ENCODE results near the gene SEC14L6. TPM values are rescaled to one million over a fixed set of nuclear protein-coding genes. Genes with fewer than 3 reads are reported as not detected.

The SEC14L6 gene
- polyA plus RNA-seq, 1 donor (not counting 4 experiments of a cell fraction or from before 2014, with no cell fraction given) = not detected

- H3K4me1 ChIP-seq (ENCODE audit: control insufficient read depth, extremely low read depth, insufficient read depth, low read length) = peaks cover 7% of the 10 kb centered on the region
- no peaks in the 10 kb centered on the region for H3K9me1 ChIP-seq (ENCODE audit: control insufficient read depth, extremely low read depth, insufficient read depth, low read length)
- no peak overlapping the region for H3K4me2 ChIP-seq (ENCODE audit: control insufficient read depth, extremely low read depth, insufficient read depth, low read depth, low read length)
- H3K79me2 ChIP-seq (ENCODE audit: control insufficient read depth, insufficient read depth, low read length) = no peaks in the 10 kb centered on the region
- DNase-seq (ENCODE audit: low read depth, low spot score) = no peak
- FAIRE-seq = no peak
- no peak overlapping the region for H3K9ac ChIP-seq (ENCODE audit: control insufficient read depth, extremely low read depth, insufficient read depth, low read length)
- H3K36me3 ChIP-seq (ENCODE audit: control insufficient read depth in 2 of 2, extremely low read depth in 1 of 2, insufficient read depth in 2 of 2, low read length in 2 of 2) = no peaks in the 10 kb centered on the region
- H3K9me3 ChIP-seq (ENCODE audit: control insufficient read depth, low read depth, low read length) = no peaks in the 10 kb centered on the region
- H4K20me1 ChIP-seq (ENCODE audit: control insufficient read depth, extremely low read depth, insufficient read depth, low read length) = no peaks in the 10 kb centered on the region
- no peak overlapping the region for H2AFZ ChIP-seq (ENCODE audit: control insufficient read depth, low read length)
- TF ChIP-seq EZH2 (IDR thresholded peaks at IDR 0.05; ENCODE audit: low read length) (no peak), CTCF (optimal IDR thresholded peaks at IDR 0.05 in 1 of 3, IDR thresholded peaks at IDR 0.05 in 1 of 3, conservative IDR thresholded peaks at IDR 0.05 in 1 of 3; ENCODE audit: extremely low read depth in 1 of 3, insufficient read depth in 2 of 3, low read length in 3 of 3) (no peak)
- dilution Hi-C loops (cut with MboI; ENCODE audit: extremely low pct_ligation_motif_present, low sequenced_read_pairs) = no loop called here
- H3K27ac ChIP-seq (ENCODE audit: control insufficient read depth, insufficient read depth, low read length) = no peak overlapping the region
- H3K27me3 ChIP-seq (ENCODE audit: control insufficient read depth, extremely low read depth, insufficient read depth, low read length) = peaks cover 10% of the 10 kb centered on the region
- no peak overlapping the region for H3K4me3 ChIP-seq (ENCODE audit: control insufficient read depth in 2 of 3, extremely low read depth in 1 of 3, insufficient read depth in 2 of 3, low read depth in 1 of 3, low read length in 3 of 3)
Measured at GRCh38 chr22:30474121-30474520, 72.4 kb downstream of the SEC14L6 start.

- Histone ChIP-seq H3K4me3 (ENCODE audit: control insufficient read depth in 2 of 3, extremely low read depth in 1 of 3, insufficient read depth in 2 of 3, low read depth in 1 of 3, low read length in 3 of 3) (no peak overlapping the region), H3K27ac (ENCODE audit: control insufficient read depth, insufficient read depth, low read length) (no peak overlapping the region), H3K27me3 (ENCODE audit: control insufficient read depth, extremely low read depth, insufficient read depth, low read length) (peaks cover 10% of the 10 kb centered on the region), H2AFZ (ENCODE audit: control insufficient read depth, low read length) (peak overlapping the region; percentile 19), H3K9me1 (ENCODE audit: control insufficient read depth, extremely low read depth, insufficient read depth, low read length) (no peaks in the 10 kb centered on the region), H3K4me1 (ENCODE audit: control insufficient read depth, extremely low read depth, insufficient read depth, low read length) (peaks cover 7% of the 10 kb centered on the region), H4K20me1 (ENCODE audit: control insufficient read depth, extremely low read depth, insufficient read depth, low read length) (no peaks in the 10 kb centered on the region), H3K36me3 (ENCODE audit: control insufficient read depth in 2 of 2, extremely low read depth in 1 of 2, insufficient read depth in 2 of 2, low read length in 2 of 2) (no peaks in the 10 kb centered on the region), H3K4me2 (ENCODE audit: control insufficient read depth, extremely low read depth, insufficient read depth, low read depth, low read length) (peak overlapping the region; percentile 39), H3K9me3 (ENCODE audit: control insufficient read depth, low read depth, low read length) (no peaks in the 10 kb centered on the region), H3K79me2 (ENCODE audit: control insufficient read depth, insufficient read depth, low read length) (no peaks in the 10 kb centered on the region), H3K9ac (ENCODE audit: control insufficient read depth, extremely low read depth, insufficient read depth, low read length) (no peak overlapping the region)
- dilution Hi-C loops (cut with MboI; ENCODE audit: extremely low pct_ligation_motif_present, low sequenced_read_pairs) = no loop called here
- DNase-seq (ENCODE audit: low read depth, low spot score) (no peak), FAIRE-seq (no peak)
- TF ChIP-seq EZH2 (IDR thresholded peaks at IDR 0.05; ENCODE audit: low read length) (no peak), CTCF (optimal IDR thresholded peaks at IDR 0.05 in 1 of 3, IDR thresholded peaks at IDR 0.05 in 1 of 3, conservative IDR thresholded peaks at IDR 0.05 in 1 of 3; ENCODE audit: extremely low read depth in 1 of 3, insufficient read depth in 2 of 3, low read length in 3 of 3) (no peak)
Measured at GRCh38 chr22:30472994-30473720, 73.4 kb downstream of the SEC14L6 start.

Other genes starting within 250 kb of the SEC14L6 start
- gene TBC1D10A, start 219.8 kb downstream of the SEC14L6 start, polyA plus RNA-seq = 15.0 to 27.4 TPM (median 17.8 TPM) in 3 replicates
- gene SF3A1, start 189.8 kb downstream of the SEC14L6 start, polyA plus RNA-seq = 17.9 to 63.6 TPM (median 34.2 TPM) in 3 replicates
- gene CCDC157, start 189.7 kb downstream of the SEC14L6 start, polyA plus RNA-seq = 1.3 to 2.2 TPM (median 1.6 TPM) in 3 replicates
- gene RNF215, start 159.3 kb downstream of the SEC14L6 start, polyA plus RNA-seq = 5.1 to 17.0 TPM (median 8.3 TPM) in 3 replicates
- gene SEC14L2, start 149.7 kb downstream of the SEC14L6 start, polyA plus RNA-seq = 103 to 146 TPM (median 129 TPM) in 3 replicates
- 5.7 to 13.7 TPM (median 8.4 TPM) in 3 replicates for gene MTFP1, start 121.0 kb downstream of the SEC14L6 start, polyA plus RNA-seq
- not detected in 3 replicates for gene SEC14L3, start 74.7 kb downstream of the SEC14L6 start, polyA plus RNA-seq
- 0.05 to 0.08 TPM (median 0.06 TPM) in 3 replicates for gene SEC14L4, start 41.0 kb downstream of the SEC14L6 start, polyA plus RNA-seq
- not detected in 3 replicates for gene GAL3ST1, start 27.9 kb upstream of the SEC14L6 start, polyA plus RNA-seq
- gene PES1, start 45.2 kb upstream of the SEC14L6 start, polyA plus RNA-seq = 94.9 to 116 TPM (median 95.7 TPM) in 3 replicates
- 0.88 to 1.2 TPM (median 1.2 TPM) in 3 replicates for gene TCN2, start 60.4 kb upstream of the SEC14L6 start, polyA plus RNA-seq
- gene SLC35E4, start 89.0 kb upstream of the SEC14L6 start, polyA plus RNA-seq = 2.3 to 3.5 TPM (median 2.5 TPM) in 3 replicates
- gene DUSP18, start 121.1 kb upstream of the SEC14L6 start, polyA plus RNA-seq = 12.6 to 21.1 TPM (median 17.9 TPM) in 3 replicates
- gene OSBP2, start 148.1 kb upstream of the SEC14L6 start, polyA plus RNA-seq = 2.0 to 4.2 TPM (median 3.0 TPM) in 3 replicates